ENCODE results near the gene KRT84.

KRT84 gene

GRCh38 chr12:52392465-52393007, 7.1 kb upstream of the KRT84 start:
- Histone ChIP-seq H3K36me3 (ENCODE audit: control insufficient read depth in 2 of 2, insufficient read depth in 1 of 2, low read length in 2 of 2) (no peaks in the 10 kb centered on the region), H3K4me1 (ENCODE audit: control insufficient read depth, insufficient read depth, low read length) (no peaks in the 10 kb centered on the region), H3K9me3 (ENCODE audit: control insufficient read depth, insufficient read depth, low read depth, low read length) (no peaks in the 10 kb centered on the region), H3K4me3 (ENCODE audit: low read depth, low read length) (no peak overlapping the region), H3K27ac (ENCODE audit: extremely low read depth, low read depth, low read length) (no peak overlapping the region)
- ChIA-PET POLR2A (no interaction called here), CTCF (interaction anchor here (0.6 to 2.8 kb wide), 9 partner anchors 12 to 492 kb away, joined by 3 to 19 read pairs (median 4); partner anchors contain the start of gene KRT5)
- TF ChIP-seq ZNF530 (tag by site-specific recombination; IDR thresholded peaks at IDR 0.05; ENCODE audit: low read depth) (no peak), YY1 (tag by site-specific recombination; IDR thresholded peaks at IDR 0.05) (no peak), SCRT2 (tag by site-specific recombination; IDR thresholded peaks at IDR 0.05) (no peak), ZNF701 (tag by site-specific recombination; IDR thresholded peaks at IDR 0.05) (no peak), REPIN1 (tag by site-specific recombination; IDR thresholded peaks at IDR 0.05; ENCODE audit: low read depth) (no peak), ZNF521 (tag by site-specific recombination; IDR thresholded peaks at IDR 0.05) (no peak), ZNF23 (tag by site-specific recombination; IDR thresholded peaks at IDR 0.05; ENCODE audit: borderline replicate concordance) (no peak), KLF16 (tag by site-specific recombination; IDR thresholded peaks at IDR 0.05) (no peak)

- ChIA-PET CTCF (interaction anchor here (0.6 to 2.8 kb wide), 19 partner anchors 11 to 493 kb away, joined by 3 to 19 read pairs (median 3); partner anchors contain the start of gene KRT83), POLR2A (no interaction called here)
- Histone ChIP-seq H3K36me3 (ENCODE audit: control insufficient read depth in 2 of 2, insufficient read depth in 1 of 2, low read length in 2 of 2) (no peaks in the 10 kb centered on the region), H3K9me3 (ENCODE audit: control insufficient read depth, insufficient read depth, low read depth, low read length) (no peaks in the 10 kb centered on the region), H3K27ac (ENCODE audit: extremely low read depth, low read depth, low read length) (no peak overlapping the region), H3K4me1 (ENCODE audit: control insufficient read depth, insufficient read depth, low read length) (no peaks in the 10 kb centered on the region), H3K4me3 (ENCODE audit: low read depth, low read length) (no peak overlapping the region)
- peak; percentile 24 for TF ChIP-seq ZIC2 (tag by site-specific recombination; IDR thresholded peaks at IDR 0.05)
- no peak for TF ChIP-seq MZF1 (tag by site-specific recombination; IDR thresholded peaks at IDR 0.05; ENCODE audit: borderline replicate concordance)
- peak; percentile 95; the same call in 1 of the 2 replicates for TF ChIP-seq ZNF266 (tag by site-specific recombination; IDR thresholded peaks at IDR 0.05; ENCODE audit: low read depth)
Observed at GRCh38 chr12:52391618-52392002, 6.2 kb upstream of the KRT84 start.

DNA sequence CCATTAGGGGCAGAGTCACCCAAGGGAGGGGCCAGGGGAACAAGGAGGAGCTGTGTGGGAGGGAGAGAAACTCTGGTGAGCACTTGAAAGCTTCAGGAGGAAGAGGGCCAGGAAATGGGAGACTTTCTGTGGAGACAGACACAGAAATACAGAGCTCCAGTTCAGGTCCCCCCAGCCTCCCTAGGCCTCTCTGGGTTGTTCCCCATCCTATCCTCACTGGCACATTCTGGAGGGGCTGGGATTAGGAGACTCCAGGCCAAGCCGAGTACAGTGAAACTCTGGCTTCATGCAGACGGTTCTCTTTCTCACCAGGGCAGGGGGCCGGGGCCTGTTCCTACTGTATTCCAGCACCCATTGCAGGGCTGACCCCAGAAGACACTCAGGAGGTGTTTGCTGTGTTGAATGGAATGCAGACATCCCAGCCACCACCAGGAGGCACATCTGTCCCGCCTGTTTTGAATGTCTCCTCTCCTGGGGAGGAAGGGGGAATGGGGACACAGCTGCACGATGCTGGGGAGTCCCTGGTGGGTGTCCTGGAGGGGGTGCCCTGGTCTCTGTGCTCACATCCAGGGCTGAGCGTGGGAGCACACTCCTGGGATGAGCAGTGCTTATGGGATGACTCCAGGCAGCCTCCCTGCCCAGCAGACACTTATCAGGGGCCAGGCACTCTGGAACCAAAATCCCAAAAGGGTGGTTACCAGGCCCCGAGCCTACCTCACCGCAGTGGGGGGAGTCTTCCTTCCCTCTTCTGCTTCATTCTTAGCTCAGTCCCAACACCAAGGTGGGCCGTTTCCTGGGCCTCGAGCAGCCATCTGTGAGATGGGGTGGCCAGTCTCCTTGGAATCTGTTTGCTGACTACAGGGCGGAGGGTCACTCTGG, 5.5 kb upstream of the KRT84 start:
- Histone ChIP-seq H3K36me3 (ENCODE audit: control insufficient read depth in 2 of 2, insufficient read depth in 1 of 2, low read length in 2 of 2) (no peaks in the 10 kb centered on the region), H3K27ac (ENCODE audit: extremely low read depth, low read depth, low read length) (no peak overlapping the region), H3K4me1 (ENCODE audit: control insufficient read depth, insufficient read depth, low read length) (no peaks in the 10 kb centered on the region), H3K9me3 (ENCODE audit: control insufficient read depth, insufficient read depth, low read depth, low read length) (no peaks in the 10 kb centered on the region), H3K4me3 (ENCODE audit: low read depth, low read length) (no peak overlapping the region)
- POLR2A ChIA-PET: no interaction called here
- CTCF ChIA-PET: interaction anchor here (0.6 to 2.8 kb wide), 19 partner anchors 10 to 494 kb away, joined by 3 to 19 read pairs (median 3); partner anchors contain the start of gene KRT83
- TF ChIP-seq EGR2 (tag by site-specific recombination; IDR thresholded peaks at IDR 0.05; ENCODE audit: low read depth) (0 out of 2 replicates have a peak, but pooled peaks have one; percentile 8), SETDB1 (IDR thresholded peaks at IDR 0.05; ENCODE audit: insufficient read length, low read length) (no peak), ZFHX2 (tag by site-specific recombination; conservative IDR thresholded peaks at IDR 0.05) (0 out of 2 replicates have a peak, but pooled peaks have one; percentile 40), ZNF239 (tag by site-specific recombination; IDR thresholded peaks at IDR 0.05) (no peak), ZBTB20 (tag by site-specific recombination; IDR thresholded peaks at IDR 0.05) (peak; percentile 78), CTCF (tag by site-specific recombination; IDR thresholded peaks at IDR 0.05) (peak; percentile 52), ZBTB11 (tag by site-specific recombination; conservative IDR thresholded peaks at IDR 0.05; ENCODE audit: low read depth) (peak; percentile 51; the same call in 1 of the 2 replicates), ZNF654 (tag by site-specific recombination; IDR thresholded peaks at IDR 0.05; ENCODE audit: low read depth) (peak; percentile 31; the same call in 1 of the 2 replicates), GLIS1 (tag by site-specific recombination; IDR thresholded peaks at IDR 0.05) (peak; percentile 53; the same call in 1 of the 2 replicates)

All from HEK293 (cell line).